GM19240 (cell line): ENCODE data around the gene EIF3A.
"Not testable (repeated sequence)": the region's sequence is repeated elsewhere in the genome, so short reads cannot be mapped to it uniquely, and the experiment has no call there.

Source experiments
- DNase-seq: peaks from one replicate; pipeline ENCODE4 v3.0.0; 2011; ENCODE audit warnings: low spot score; ENCODE audit not compliant: insufficient read length

EIF3A gene

GRCh38 chr10:119100434-119101238, 20.0 kb upstream of the EIF3A start:
- DNase-seq: no peak

DNA sequence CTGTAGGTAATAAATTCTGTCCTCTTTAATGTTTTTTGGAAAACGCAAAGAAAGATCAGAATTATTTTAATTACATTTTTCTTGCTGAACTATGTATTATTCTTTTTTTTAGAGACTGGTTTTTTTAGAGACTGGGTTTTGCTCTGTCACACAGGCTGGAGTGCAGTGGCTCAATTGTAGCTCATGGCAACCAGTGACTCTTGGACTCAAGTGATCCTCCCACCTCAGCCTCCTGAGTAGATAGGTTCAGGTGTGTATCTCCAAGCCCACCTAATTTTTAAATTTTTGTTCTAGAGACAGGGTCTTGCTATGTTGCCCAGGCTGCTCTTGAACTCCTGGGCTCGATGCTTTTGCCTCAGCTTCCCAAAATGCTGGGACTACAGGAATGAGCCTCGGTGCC, 18.0 kb upstream of the EIF3A start:
- DNase-seq: no peak

DNA sequence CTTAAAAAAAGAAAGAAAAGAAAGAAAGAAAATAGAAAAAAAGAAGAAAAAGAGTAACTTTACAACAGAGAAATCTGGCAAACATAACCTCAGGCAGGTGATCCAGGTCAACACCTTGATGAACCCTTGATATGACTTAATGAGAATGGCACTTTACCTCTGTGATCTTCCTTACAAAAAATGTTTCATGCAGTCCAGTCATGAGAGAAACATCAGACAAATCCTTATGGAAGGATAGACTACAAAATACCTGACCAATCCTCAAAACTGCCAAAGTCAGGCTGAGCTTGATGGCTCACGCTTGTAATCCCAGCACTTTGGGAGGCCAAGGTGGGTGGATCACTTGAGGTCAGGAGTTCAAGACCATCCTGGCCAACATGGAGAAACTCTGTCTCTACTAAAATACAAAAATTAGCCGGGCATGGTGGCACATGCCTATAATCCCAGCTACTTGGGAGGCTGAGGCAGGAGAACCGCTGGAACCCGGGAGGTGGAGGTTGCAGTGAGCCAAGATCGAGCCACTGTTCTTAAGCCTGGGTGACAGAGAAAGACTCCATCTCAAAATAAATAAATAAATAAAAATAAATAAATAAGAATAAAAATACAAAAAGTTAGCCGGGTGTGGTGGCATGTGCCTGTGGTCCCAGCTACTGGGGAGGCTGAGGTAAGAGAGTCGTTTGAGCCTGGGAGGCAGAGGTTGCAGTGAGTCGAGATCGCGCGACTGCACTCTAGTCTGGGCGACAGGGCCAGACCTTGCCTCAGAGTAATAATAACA, 16.2 kb upstream of the EIF3A start:
- not testable (repeated sequence) for DNase-seq

DNA sequence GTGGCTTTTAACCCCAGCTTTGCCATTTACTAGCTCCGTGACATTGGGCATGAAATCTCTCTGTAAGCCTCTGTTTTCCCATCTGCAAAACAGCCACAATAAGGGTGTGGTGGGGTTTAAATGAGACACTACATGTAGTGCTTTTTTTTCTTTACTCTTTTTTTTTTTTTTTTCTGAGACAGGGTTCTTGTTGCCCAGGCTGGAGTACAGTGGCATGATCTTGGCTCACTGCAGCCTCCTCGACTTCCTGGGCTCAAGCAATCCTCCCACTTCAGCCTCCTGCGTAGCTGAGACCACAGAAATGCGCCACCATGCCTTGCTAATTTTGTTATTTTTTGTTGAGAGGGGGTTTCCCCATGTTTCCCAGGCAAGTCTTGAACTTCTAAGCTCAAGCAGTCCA, 15.0 kb upstream of the EIF3A start:
- no peak for DNase-seq

GRCh38 chr10:119090968-119091367, 10.4 kb upstream of the EIF3A start:
- no peak for DNase-seq

DNA sequence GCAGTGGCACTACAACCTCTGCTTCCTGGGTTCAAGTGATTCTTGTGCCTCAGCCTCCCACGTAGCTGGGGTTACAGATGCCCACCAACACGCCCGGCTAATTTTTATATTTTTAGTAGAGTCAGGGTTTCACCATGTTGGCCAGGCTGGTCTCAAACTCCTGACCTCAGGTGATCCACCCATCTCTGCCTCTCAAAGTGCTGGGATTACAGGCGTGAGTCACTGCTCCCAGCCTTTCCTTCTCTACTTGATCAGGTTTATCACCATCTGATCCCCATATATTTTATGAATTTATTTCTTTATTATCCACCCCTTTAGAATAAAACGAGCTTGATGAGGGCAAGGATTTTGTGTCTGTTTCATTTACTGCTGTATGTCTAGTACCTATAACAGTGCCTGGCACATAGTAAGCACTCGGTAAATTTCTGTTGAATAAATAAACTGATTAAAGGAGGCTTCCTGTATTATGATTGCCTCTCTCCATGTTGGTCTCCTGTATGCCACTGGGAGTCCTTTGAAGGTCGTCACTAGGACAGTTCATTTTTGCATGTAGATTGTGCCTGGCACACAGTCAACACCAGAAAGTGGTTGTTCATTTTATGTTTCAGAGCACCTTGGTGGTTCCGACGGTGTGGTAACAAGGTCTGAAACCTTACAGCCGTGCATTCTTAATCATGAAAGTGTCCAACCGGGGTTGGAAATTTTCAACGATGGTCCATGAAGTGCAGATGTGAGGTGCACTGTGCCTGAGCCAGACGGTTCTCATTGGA, 9.6 kb upstream of the EIF3A start:
- DNase-seq: no peak

GRCh38 chr10:119087271-119087882, 6.8 kb upstream of the EIF3A start:
- DNase-seq: no peak

GRCh38 chr10:119084896-119085295, 4.3 kb upstream of the EIF3A start:
- no peak for DNase-seq

GRCh38 chr10:119079599-119080520, 757 bp downstream of the EIF3A start:
- peak; percentile 52 for DNase-seq

DNA sequence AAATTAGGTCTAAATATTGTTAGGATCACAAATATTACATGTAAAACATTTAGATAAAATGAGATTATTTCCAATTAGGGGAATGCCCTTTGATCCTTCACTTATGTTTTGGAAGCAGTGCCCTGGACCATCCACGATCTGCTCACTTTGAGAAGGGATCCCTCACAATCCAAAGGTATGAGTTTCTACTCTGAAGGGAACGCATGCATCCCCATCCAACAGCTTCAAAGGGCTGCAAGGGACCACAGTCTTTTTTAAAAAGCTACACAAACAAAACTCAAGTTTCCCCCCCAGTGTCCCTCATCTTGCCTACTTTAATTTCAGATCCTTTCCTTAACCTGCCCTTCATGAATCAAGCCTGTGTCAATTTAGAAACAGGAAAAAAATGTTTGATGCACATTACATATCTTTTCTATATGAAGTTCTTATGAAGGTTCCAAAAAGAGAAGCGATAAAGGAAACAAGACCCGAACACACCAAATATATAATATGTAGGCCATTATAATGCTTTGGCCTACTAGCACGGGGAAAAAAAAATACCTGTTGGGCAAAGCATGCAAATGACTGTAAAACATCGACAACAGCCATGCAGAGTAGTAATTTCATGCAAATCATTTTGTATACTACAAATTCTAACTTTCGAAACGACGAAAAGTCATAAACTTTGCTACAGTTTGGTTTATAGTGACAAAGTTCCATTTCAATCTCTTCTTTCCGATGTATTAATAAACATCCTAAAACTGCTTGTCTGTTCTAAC, 2.0 kb downstream of the EIF3A start:
- DNase-seq: no peak

GRCh38 chr10:119073584-119073983, 7.0 kb downstream of the EIF3A start:
- no peak for DNase-seq

DNA sequence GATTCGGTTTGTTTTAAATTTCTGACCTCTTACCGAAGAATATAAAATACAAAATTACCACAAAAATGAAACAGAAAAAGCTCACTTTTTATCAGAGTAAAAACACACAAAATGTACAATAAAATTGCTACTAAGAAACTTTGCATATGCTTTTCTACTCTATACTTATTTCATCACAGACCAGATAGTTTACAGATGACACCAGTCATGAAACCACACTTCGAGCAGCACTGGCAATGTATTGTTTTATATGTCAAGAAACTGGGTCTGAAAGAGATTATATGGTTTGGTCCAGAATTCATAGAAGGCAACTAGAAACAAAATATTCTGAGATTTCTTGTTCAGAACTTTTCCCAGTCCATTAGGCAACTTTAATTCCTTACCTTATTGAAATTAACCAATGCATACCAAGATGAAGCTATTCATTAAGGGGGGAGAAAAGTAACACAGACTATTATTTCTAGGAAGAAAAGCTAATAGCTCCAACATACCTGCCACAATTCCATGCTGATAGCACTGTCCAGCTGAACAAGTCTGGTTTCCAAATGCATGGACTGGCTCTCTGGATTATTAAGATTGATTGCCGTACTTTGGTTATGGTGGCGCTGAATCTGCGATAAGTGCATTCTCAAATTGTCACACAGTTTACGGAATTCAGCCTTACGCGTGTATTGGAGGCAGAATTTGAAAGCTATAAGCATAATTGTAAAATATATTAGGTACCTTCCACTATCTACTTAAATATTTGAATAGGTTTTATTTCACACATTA, 10.0 kb downstream of the EIF3A start:
- no peak for DNase-seq

- no peak for DNase-seq
Observed at GRCh38 chr10:119061926-119062325, 18.7 kb downstream of the EIF3A start.

DNA sequence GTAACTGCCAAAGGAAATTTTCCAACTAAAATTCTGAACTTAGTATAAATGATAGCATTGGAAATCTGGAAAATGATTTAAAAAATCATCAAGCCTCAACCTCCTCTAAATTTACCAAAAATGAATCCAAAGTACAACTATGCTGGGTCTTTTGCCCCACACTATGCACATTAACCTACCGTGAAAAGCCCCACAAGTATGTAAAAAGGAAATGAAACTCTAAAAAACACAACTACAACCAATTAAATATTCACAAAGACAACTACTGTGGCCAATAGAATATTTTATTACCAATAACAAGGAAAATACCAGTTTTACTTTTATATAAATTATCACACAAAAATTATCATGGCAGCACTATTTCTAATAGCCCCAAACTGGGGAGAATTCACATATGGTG, 19.3 kb downstream of the EIF3A start:
- DNase-seq: no peak

GRCh38 chr10:119060107-119060506, 20.5 kb downstream of the EIF3A start:
- no peak for DNase-seq

GRCh38 chr10:119059557-119059956, 21.1 kb downstream of the EIF3A start:
- no peak for DNase-seq

- DNase-seq: no peak
Observed at GRCh38 chr10:119058010-119058409, 22.6 kb downstream of the EIF3A start.

DNA sequence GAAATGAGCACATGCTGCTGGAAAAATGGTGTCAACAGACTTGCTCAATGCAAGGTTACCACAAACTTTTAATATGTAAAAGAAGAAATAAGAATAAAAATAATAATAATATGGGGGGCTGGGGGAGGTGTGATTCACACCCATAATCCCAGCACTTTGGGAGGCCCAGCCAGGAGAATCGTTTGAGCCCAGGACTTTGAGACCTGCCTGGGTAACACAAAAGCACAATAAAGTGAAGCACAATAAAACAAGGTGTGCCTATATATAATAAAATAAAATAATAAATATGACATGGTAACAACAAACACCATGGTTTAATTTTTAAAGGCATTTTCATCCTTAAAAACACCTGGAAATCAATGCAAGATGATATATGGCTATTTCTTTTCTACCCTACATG, 25.1 kb downstream of the EIF3A start:
- DNase-seq: no peak

DNA sequence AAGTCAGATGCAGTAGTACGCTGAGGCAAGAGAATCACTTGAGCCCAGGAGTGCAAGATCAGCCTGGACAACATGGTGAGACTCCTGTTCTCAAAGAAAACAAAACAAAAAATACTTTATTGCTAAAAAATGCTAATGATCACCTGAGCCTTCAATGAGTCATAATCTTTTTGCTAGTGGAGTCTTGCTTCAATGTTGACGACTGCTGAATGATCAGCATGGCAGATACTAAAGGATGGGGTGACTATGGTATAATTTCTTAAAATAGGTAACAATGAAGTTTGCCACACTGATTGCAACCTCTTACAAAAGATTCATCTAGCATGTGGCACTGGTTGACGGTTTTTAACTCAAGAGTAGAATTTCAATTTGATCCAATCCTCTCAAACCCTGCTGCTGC, 28.8 kb downstream of the EIF3A start:
- DNase-seq: no peak
